Measurements from ENCODE around the gene INSC. TPM values are rescaled to one million over a fixed set of nuclear protein-coding genes. Genes with fewer than 3 reads are reported as not detected.

The INSC gene
- total and polyA plus RNA-seq, 2 experiments from 2014 or later, result 0.97 to 1.5 TPM

DNA sequence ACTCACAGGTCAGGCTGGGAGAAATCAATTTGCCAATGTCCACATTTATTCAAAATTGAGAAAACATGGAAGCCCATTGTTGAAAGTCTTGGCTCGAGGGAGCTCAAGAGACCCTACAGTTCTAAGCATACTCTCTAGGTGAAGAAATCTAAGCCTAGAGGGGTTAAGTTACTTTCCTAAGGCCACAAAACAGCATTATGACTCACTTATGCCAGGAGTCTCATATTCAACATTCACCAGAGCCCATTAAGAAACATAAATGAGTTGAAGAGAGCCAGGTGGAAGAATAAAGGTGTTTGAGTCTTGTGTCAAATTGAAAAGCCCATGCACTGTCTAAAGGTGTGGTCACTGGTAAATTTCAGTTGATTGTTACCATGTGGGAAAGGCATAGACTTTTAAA is 108.1 kb downstream of the INSC start:
- Mint-ChIP-seq H3K27me3 (ENCODE audit: insufficient read depth, low read depth, poor library complexity) (no peaks in the 10 kb centered on the region), H3K36me3 (ENCODE audit: low read depth) (no peaks in the 10 kb centered on the region), H3K4me1 (no peaks in the 10 kb centered on the region), H3K4me3 (no peak overlapping the region), H3K9me3 (no peaks in the 10 kb centered on the region), H3K27ac (no peak overlapping the region)
- no peak for ATAC-seq
- Histone ChIP-seq H3K4me2 (no peak overlapping the region), H3K36me3 (ENCODE audit: insufficient read depth) (no peaks in the 10 kb centered on the region), H3K9me2 (ENCODE audit: insufficient read depth) (no peaks in the 10 kb centered on the region), H2AFZ (no peak overlapping the region), H3K79me2 (replicated peaks; ENCODE audit: insufficient read depth) (no peaks in the 10 kb centered on the region), H3K4me3 (no peak overlapping the region), H3F3A (replicated peaks; ENCODE audit: low read depth) (no peaks in the 10 kb centered on the region), H3K4me1 (ENCODE audit: insufficient read depth) (no peaks in the 10 kb centered on the region), H3K27ac (ENCODE audit: low read depth) (no peak overlapping the region), H3K27me3 (ENCODE audit: insufficient read depth) (no peaks in the 10 kb centered on the region), H4K20me1 (replicated peaks; ENCODE audit: insufficient read depth) (no peaks in the 10 kb centered on the region)
- no peak for DNase-seq (ENCODE audit: low spot score)
- TF ChIP-seq, protein P1, sequence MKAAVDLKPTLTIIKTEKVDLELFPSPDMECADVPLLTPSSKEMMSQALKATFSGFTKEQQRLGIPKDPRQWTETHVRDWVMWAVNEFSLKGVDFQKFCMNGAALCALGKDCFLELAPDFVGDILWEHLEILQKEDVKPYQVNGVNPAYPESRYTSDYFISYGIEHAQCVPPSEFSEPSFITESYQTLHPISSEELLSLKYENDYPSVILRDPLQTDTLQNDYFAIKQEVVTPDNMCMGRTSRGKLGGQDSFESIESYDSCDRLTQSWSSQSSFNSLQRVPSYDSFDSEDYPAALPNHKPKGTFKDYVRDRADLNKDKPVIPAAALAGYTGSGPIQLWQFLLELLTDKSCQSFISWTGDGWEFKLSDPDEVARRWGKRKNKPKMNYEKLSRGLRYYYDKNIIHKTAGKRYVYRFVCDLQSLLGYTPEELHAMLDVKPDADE (IDR thresholded peaks at IDR 0.05), result no peak
- TF ChIP-seq JUNB (IDR thresholded peaks at IDR 0.05; ENCODE audit: unreplicated experiment), result no peak
- no peak for TF ChIP-seq ZNF331 (CRISPR knock-in tag; IDR thresholded peaks at IDR 0.05; ENCODE audit: low read depth)
- TF ChIP-seq ZNF114 (CRISPR knock-in tag; IDR thresholded peaks at IDR 0.05), result no peak

DNA sequence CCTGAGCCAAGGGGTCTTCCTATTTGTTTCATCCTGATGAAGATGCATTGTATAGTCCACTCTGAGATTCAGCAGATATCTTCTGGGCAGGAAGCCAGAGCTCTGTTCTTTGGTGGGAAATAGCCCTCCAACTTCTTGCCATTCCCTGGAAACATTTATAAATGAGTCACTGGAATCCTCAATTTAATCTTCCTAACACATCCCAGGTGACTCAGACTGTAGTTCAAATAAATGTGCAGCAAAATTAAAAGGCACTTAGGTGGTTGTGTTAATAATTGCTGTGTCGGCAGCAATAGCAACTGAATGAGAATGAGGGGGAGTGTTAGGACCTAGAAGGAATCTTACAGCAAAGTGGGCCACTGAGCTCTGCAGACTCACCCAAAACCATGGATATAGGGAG is 108.6 kb downstream of the INSC start:
- Mint-ChIP-seq H3K36me3 (ENCODE audit: low read depth) (no peaks in the 10 kb centered on the region), H3K27ac (no peak overlapping the region), H3K9me3 (no peaks in the 10 kb centered on the region), H3K4me3 (no peak overlapping the region), H3K4me1 (no peaks in the 10 kb centered on the region), H3K27me3 (ENCODE audit: insufficient read depth, low read depth, poor library complexity) (no peaks in the 10 kb centered on the region)
- Histone ChIP-seq H3K27me3 (ENCODE audit: insufficient read depth) (no peaks in the 10 kb centered on the region), H3K4me3 (no peak overlapping the region), H2AFZ (no peak overlapping the region), H3K27ac (ENCODE audit: low read depth) (no peak overlapping the region), H3K36me3 (ENCODE audit: insufficient read depth) (no peaks in the 10 kb centered on the region), H3K4me2 (no peak overlapping the region), H3F3A (replicated peaks; ENCODE audit: low read depth) (no peaks in the 10 kb centered on the region), H3K79me2 (replicated peaks; ENCODE audit: insufficient read depth) (no peaks in the 10 kb centered on the region), H3K4me1 (ENCODE audit: insufficient read depth) (no peaks in the 10 kb centered on the region), H3K9me2 (ENCODE audit: insufficient read depth) (no peaks in the 10 kb centered on the region), H4K20me1 (replicated peaks; ENCODE audit: insufficient read depth) (no peaks in the 10 kb centered on the region)
- DNase-seq (ENCODE audit: low spot score) (no peak), ATAC-seq (no peak)
- no peak for TF ChIP-seq EZH2 (IDR thresholded peaks at IDR 0.05; ENCODE audit: low read depth, unreplicated experiment)
- TF ChIP-seq, protein P2, sequence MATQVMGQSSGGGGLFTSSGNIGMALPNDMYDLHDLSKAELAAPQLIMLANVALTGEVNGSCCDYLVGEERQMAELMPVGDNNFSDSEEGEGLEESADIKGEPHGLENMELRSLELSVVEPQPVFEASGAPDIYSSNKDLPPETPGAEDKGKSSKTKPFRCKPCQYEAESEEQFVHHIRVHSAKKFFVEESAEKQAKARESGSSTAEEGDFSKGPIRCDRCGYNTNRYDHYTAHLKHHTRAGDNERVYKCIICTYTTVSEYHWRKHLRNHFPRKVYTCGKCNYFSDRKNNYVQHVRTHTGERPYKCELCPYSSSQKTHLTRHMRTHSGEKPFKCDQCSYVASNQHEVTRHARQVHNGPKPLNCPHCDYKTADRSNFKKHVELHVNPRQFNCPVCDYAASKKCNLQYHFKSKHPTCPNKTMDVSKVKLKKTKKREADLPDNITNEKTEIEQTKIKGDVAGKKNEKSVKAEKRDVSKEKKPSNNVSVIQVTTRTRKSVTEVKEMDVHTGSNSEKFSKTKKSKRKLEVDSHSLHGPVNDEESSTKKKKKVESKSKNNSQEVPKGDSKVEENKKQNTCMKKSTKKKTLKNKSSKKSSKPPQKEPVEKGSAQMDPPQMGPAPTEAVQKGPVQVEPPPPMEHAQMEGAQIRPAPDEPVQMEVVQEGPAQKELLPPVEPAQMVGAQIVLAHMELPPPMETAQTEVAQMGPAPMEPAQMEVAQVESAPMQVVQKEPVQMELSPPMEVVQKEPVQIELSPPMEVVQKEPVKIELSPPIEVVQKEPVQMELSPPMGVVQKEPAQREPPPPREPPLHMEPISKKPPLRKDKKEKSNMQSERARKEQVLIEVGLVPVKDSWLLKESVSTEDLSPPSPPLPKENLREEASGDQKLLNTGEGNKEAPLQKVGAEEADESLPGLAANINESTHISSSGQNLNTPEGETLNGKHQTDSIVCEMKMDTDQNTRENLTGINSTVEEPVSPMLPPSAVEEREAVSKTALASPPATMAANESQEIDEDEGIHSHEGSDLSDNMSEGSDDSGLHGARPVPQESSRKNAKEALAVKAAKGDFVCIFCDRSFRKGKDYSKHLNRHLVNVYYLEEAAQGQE (IDR thresholded peaks at IDR 0.05; ENCODE audit: unreplicated experiment), result no peak
- no peak for TF ChIP-seq JUNB (IDR thresholded peaks at IDR 0.05; ENCODE audit: unreplicated experiment)
- no peak for TF ChIP-seq ZNF114 (CRISPR knock-in tag; IDR thresholded peaks at IDR 0.05)
- no peak for TF ChIP-seq ZNF331 (CRISPR knock-in tag; IDR thresholded peaks at IDR 0.05; ENCODE audit: low read depth)
- TF ChIP-seq, protein P1 (IDR thresholded peaks at IDR 0.05), result no peak
- TF ChIP-seq, protein P3, sequence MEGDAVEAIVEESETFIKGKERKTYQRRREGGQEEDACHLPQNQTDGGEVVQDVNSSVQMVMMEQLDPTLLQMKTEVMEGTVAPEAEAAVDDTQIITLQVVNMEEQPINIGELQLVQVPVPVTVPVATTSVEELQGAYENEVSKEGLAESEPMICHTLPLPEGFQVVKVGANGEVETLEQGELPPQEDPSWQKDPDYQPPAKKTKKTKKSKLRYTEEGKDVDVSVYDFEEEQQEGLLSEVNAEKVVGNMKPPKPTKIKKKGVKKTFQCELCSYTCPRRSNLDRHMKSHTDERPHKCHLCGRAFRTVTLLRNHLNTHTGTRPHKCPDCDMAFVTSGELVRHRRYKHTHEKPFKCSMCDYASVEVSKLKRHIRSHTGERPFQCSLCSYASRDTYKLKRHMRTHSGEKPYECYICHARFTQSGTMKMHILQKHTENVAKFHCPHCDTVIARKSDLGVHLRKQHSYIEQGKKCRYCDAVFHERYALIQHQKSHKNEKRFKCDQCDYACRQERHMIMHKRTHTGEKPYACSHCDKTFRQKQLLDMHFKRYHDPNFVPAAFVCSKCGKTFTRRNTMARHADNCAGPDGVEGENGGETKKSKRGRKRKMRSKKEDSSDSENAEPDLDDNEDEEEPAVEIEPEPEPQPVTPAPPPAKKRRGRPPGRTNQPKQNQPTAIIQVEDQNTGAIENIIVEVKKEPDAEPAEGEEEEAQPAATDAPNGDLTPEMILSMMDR (conservative IDR thresholded peaks at IDR 0.05; ENCODE audit: low read depth in 2 of 2), result no peak

All from GM23338 (cell line).